ENCODE data around the gene CYP26C1. TPM values are rescaled to one million over a fixed set of nuclear protein-coding genes. Genes with fewer than 3 reads are reported as not detected.

Gene CYP26C1
- total RNA-seq, 4 donors from 2014 or later, result not detected

- Histone ChIP-seq H3K27me3 (no peaks in the 10 kb centered on the region), H3K4me1 (peaks cover 2 to 56% (median 28%) of the 10 kb centered on the region in 4 donors), H3K4me3 (no peak overlapping the region), H3K9me3 (no peaks in the 10 kb centered on the region), H3K27ac (no peak overlapping the region), H3K36me3 (no peaks in the 10 kb centered on the region)
- TF ChIP-seq POLR2AphosphoS5 (IDR thresholded peaks at IDR 0.05), result no peak
- TF ChIP-seq CTCF (IDR thresholded peaks at IDR 0.05), result no peak
- no peak for TF ChIP-seq POLR2A (IDR thresholded peaks at IDR 0.05)
- TF ChIP-seq EP300 (IDR thresholded peaks at IDR 0.05; ENCODE audit: low read depth), result no peak
- 63 to 74% methylated on average over 2 to 5 of the region's 5 CpGs for WGBS, 2 donors (ENCODE audit: low coverage in 1 of 2)
- no peak for DNase-seq
- intact Hi-C loops (cut with DNase I; ENCODE audit: low total_unique reads) (no loop called here), in situ Hi-C loops (cut with MboI; ENCODE audit: low pct_ligation_motif_present in 1 of 4, low pct_unique_long_range_greater_than_20kb in 1 of 4, low sequenced_read_pairs in 3 of 4) (no loop called here)
Observed at GRCh38 chr10:93032105-93032808, 28.3 kb upstream of the CYP26C1 start.

- Histone ChIP-seq H3K9me3 (no peaks in the 10 kb centered on the region), H3K4me1 (peaks cover 2 to 56% (median 28%) of the 10 kb centered on the region in 4 donors), H3K27me3 (no peaks in the 10 kb centered on the region), H3K4me3 (no peak overlapping the region), H3K36me3 (no peaks in the 10 kb centered on the region), H3K27ac (no peak overlapping the region)
- DNase-seq, result no peak
- intact Hi-C loops (cut with DNase I; ENCODE audit: low total_unique reads) (no loop called here), in situ Hi-C loops (cut with MboI; ENCODE audit: low pct_ligation_motif_present in 1 of 4, low pct_unique_long_range_greater_than_20kb in 1 of 4, low sequenced_read_pairs in 3 of 4) (no loop called here)
- no peak for TF ChIP-seq POLR2A (IDR thresholded peaks at IDR 0.05)
- TF ChIP-seq CTCF (IDR thresholded peaks at IDR 0.05), result no peak
- TF ChIP-seq POLR2AphosphoS5 (IDR thresholded peaks at IDR 0.05), result no peak
- 69 to 83% methylated on average over 1 of the region's 1 CpG for WGBS, 2 donors (ENCODE audit: low coverage in 1 of 2)
Observed at GRCh38 chr10:93032809-93033137, 27.8 kb upstream of the CYP26C1 start.

GRCh38 chr10:93034426-93034825 lies 26.2 kb upstream of the CYP26C1 start:
- intact Hi-C loops (cut with DNase I; ENCODE audit: low total_unique reads), result no loop called here

GRCh38 chr10:93039110-93039509 lies 21.5 kb upstream of the CYP26C1 start:
- Histone ChIP-seq H3K4me3 (no peak overlapping the region), H3K36me3 (peaks cover 0 to 3% (median 0%) of the 10 kb centered on the region in 4 donors), H3K27me3 (no peaks in the 10 kb centered on the region), H3K4me1 (peaks cover 1 to 23% (median 12%) of the 10 kb centered on the region in 4 donors), H3K9me3 (no peaks in the 10 kb centered on the region), H3K27ac (no peak overlapping the region)
- no peak for TF ChIP-seq EP300 (IDR thresholded peaks at IDR 0.05; ENCODE audit: low read depth)
- TF ChIP-seq POLR2A (IDR thresholded peaks at IDR 0.05), result no peak
- TF ChIP-seq POLR2AphosphoS5 (IDR thresholded peaks at IDR 0.05), result no peak
- TF ChIP-seq CTCF (IDR thresholded peaks at IDR 0.05), result no peak
- intact Hi-C loops (cut with DNase I; ENCODE audit: low total_unique reads), result no loop called here
- 80 to 97% methylated on average over 1 of the region's 1 CpG for WGBS, 2 donors (ENCODE audit: low coverage in 1 of 2)
- DNase-seq, result no peak
- in situ Hi-C loops (cut with MboI; ENCODE audit: low pct_ligation_motif_present in 1 of 4, low pct_unique_long_range_greater_than_20kb in 1 of 4, low sequenced_read_pairs in 3 of 4), result no loop called here

More at GRCh38 chr10:93034426-93034825, 26.2 kb upstream of the CYP26C1 start:
- TF ChIP-seq CTCF (IDR thresholded peaks at IDR 0.05), result no peak
- TF ChIP-seq POLR2A (IDR thresholded peaks at IDR 0.05), result no peak
- TF ChIP-seq EP300 (IDR thresholded peaks at IDR 0.05; ENCODE audit: low read depth), result no peak
- no peak for TF ChIP-seq POLR2AphosphoS5 (IDR thresholded peaks at IDR 0.05)
- Histone ChIP-seq H3K27me3 (no peaks in the 10 kb centered on the region), H3K4me1 (peaks cover 2 to 55% (median 28%) of the 10 kb centered on the region in 4 donors), H3K4me3 (no peak overlapping the region), H3K27ac (peak overlapping the region in 1 of 4 donors; percentile 61), H3K9me3 (no peaks in the 10 kb centered on the region), H3K36me3 (peaks cover 0 to 3% (median 0%) of the 10 kb centered on the region in 4 donors)
- no peak for DNase-seq
- WGBS, 2 donors (ENCODE audit: low coverage in 1 of 2), result 25 to 28% methylated on average over 1 of the region's 1 CpG
- in situ Hi-C loops (cut with MboI; ENCODE audit: low pct_ligation_motif_present in 1 of 4, low pct_unique_long_range_greater_than_20kb in 1 of 4, low sequenced_read_pairs in 3 of 4), result no loop called here
